ENCODE data around the gene DENND5B.

The DENND5B gene

DNA sequence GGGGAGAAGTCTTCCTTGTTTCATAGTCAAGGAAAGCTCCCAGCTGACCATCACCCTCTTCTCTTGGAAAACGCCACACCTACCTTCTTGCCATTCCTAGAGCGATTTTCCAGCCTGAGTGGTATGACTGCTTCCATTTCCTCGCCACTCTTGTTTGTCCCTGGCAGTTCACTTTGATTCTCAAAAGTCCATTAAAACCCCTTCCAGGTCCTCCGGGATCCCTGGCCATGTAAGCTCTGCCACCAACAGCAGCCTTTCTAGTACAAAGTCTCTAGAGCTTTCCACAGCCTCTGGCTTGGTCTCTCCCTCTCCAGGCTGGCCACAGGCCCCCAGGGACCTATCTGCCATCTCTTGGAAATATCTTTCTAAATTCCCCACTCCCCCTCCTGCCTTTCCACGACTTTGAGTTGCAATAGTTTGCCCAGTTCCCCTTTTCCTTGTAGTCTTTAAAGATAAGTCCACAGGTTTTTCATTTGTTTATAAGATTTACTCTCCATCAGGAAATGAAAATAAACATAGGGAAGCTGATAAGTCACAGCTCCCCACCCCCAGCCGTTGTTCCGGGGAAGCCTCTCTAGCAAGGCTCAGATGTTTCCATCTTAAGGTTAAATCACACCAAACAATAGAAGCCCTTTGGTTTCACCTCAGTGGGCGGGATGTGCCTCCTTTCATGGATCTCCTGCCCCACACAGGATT lies 222.1 kb downstream of the DENND5B start:
- DNase-seq: no peak

DNA sequence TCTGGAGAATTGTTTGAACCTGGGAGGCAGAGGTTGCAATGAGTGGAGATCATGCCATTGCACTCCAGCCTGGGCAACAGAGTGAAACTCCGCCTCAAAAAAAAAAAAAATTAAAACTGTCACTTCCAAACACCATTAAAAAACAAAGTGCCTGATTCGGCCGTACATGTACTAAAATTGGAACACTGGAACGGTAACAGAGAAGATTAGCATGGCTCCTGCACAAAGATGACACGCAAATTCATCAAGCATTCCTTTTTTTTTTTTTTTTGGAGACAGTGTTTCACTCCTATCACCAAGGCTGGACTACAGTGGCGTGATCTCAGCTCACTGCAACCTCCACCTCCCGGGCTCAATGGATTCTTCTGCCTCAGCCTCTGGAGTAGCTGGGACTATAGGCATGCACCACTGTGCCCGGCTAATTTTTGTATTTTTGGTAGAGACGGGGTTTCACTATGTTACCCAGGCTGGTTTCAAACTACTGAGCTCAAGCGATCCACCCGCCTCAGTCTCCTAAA lies 224.8 kb downstream of the DENND5B start:
- DNase-seq: no peak

DNA sequence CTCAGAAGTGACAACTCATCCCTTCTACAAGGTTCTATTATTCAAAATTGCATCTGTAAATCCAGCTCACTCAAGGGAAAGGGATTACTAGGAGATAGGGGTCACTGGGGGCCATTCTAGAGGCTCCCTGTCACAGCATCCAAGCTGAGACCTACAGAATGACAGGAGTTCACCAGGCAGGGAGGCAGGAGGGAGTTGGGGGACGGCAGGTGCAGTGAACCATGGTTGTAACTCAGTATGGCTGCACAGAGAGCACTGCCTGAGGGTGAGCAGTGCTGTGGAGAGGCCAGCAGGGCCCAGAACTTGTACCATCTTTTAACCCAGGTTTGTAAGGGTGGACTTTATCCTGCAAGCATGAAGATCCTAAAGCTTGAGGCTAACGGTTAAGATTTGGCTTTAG lies 227.1 kb downstream of the DENND5B start:
- DNase-seq: no peak

DNA sequence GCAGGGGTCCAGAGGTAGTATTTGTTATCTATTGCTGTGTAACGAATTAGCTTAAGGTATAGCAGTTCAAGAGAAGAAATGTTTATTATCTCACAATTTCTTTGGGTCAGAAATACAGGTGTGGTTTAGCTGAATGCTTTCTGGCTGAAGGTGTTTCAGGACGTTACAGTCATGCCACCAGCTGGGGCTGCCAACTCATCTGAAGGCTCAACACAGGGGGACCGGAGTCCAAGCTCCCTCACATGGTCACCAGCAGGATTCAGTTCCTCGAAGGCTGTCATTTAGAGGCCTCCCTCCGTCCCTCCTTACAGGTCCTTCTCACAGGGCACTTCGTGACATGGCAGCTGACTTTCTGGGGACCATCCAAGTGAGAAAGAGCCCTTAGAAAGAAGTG lies 227.5 kb downstream of the DENND5B start:
- DNase-seq: no peak

DNA sequence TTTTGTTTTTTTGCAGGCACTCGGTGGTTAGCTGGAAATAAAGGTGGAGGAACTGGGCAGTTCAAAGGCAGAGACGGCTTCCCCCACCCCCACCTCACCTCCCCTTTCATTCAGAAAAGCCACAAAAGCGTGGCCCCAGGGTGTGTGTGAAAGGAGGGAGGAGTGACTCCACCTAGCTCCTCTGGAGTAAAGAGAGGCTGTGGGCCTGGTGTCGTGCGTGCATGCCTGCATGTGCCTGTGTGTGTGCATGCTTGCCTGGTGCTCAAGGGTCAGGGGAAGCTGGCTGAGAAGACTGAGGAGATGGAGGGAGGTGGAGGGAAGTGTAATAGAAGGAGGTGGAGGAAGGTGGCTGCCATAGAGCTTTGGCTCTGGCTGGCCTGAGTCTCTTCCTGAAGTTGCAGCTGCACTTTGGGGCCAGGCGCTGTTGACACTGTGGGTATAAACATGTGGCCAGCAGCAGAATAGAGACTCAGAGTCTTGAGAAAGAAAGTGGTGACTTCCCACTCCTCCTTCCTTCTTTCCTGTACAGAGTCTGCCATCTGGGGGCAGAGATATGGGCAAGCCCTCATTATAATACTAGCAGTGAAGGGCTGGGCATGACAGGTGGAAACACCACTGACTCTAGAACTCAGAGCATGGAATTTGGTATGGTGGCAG lies 228.0 kb downstream of the DENND5B start:
- no peak for DNase-seq

DNA sequence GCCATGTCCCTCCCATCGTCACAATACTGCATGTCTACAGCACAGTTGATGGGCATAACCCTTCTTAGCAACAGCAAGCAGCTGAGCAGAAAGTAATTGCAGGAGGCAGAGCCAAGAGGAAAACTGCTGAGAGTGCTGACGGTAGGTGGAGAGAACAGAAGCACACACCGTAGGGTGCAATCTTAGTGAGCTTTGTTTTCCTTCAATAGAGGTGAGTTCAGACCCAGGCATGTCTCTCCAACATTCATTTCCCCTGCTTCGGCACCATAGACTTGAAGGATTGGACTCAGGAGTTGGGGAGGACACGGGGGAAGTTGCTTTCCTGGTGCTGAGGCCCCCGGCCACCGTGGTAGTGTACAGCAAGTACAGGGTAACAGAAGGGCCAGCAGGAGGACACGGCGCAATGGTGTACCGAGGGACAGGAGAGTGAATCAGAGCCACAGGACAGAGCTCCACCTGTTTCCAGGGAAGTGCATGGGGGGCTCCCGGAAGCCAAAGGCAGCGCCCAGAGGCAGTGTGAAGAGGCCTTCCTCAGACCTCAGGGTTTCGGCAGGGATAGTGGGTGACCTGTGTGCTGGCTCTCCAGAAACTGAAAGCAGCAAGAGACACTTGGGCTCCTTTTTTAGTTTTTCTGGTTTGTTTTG lies 228.7 kb downstream of the DENND5B start:
- DNase-seq: no peak

DNA sequence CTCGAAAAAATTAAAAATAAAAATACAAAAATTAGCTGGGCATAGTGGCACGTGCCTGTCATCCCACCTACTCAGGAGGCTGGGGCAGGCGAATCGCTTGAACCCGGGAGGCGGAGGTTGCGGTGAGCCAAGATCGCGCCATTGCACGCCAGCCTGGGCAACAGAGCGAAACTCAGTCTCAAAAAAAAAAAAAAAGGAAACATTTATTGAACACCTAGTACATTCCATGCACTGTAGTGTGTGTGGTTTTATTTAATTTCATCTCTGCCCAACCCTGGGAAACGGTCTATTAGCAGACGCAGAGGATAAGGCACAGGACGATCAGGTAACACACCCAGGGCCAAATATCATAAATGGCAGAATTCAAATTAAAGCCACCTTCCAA lies 229.2 kb downstream of the DENND5B start:
- DNase-seq: no peak

DNA sequence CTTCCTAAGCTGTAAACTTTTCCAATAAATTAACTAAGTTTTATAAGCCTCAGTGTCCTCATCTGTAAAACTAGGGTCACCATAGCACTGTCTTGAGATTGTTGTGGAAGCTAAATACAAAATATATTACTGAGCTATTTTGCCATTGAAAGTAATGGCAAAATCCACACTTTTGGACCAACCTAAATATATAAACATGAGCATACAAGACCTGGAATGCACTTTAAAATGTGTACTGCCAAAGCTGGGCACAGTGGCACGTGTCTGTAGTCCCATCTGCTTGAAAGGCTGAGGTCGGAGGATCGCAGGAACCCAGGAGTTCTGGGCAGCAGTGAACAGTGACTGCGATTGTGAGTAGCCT lies 235.2 kb downstream of the DENND5B start:
- no peak for DNase-seq

DNA sequence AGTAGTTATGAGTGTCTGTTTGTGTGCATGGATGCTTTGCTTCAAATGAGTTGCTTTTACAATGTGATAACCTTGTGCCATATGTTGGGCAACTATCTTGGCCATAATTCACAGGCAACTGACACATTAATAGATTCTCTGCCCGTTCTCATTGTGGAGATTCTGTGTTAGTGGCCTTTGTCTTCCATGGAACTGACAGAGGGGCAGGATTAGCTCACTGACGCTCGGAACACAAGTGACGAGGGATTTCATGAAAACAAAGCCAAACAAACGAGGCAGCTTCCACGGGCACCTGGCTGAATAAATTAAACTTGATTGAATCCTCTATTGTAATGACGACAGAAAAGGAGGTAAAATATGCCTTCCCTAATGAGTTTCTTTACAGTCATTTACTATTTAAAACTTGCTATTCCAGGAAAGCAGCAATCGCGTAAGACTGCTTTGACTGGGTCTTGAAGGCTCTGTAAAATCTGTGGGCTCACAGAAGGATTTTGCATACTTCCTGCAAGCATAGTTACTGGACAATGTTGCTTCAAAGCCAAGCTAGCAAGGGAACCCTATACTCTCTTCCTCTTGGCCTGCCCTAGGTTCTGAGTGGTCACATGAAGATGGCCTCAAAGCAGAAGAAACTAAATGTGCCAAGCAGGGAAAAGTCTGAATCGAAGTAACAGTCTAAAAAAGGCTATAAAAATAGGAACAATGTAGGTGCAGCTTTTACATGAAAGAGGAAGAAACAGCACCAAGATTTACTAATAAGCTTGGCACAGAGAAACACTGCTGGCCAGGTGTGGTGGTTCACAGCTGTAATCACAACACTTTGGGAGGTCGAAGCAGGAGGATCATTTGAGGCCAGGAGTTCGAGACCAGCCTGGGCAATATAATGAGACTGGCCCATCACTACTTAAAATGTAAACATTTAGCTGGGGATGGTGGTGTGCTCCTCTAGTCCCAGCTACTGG lies 236.9 kb downstream of the DENND5B start:
- DNase-seq: peak; percentile 44

DNA sequence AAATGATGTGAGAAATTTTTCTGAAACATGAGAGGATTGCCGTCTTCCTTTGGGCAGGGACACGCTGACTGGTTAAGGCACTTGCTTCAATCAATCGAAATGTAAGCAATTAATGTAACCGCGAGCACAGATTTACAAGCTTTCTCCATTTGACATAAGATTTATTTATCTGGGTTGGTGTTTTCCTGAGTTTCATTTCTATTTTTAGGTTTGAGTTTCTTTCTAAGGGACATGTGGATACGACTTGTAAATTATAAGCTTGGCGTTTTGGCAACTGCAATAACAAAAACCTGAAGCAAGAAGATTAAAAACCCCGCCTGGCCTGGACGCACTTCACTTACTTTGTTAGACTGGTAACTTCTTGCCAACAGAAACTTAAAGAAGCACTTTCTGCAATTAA lies 244.7 kb downstream of the DENND5B start:
- DNase-seq: no peak

DNA sequence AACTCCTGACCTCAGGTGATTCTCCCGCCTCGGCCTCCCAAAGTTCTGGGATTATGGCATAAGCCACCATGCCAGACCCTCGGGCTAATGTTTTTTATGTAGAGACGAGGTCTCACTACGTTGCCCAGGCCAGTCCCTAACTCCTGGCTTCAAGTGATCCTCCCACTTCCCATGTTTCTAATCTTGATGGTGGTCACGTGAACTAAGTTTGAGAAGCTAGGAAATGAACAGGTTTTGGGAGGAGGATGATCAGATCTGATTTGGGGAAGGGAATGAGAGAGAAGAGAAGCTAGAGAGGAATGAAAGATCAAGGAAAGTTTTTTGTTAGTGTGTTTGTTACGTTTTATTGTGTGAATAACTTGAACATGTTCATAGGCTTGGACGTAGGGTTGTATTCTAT lies 247.8 kb downstream of the DENND5B start:
- DNase-seq: no peak

DNA sequence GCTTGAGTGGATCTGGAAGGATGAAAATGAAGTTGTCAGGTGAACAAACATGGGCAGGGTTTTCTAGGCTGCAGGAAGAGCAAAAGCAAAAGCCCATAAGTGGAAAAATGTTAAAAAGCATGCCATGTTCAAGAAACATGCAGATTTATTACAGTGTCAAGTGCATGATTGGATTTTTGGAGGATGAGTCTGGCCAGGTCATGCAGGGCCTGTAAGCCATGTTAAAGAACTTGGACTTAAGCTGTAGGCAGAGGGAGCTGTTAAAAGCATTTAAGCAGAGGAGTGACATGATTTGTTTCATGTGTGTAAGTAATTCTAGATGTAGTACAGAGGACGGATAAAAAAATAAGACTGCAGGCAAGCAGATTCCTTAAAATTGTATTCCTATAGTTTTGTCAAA lies 248.7 kb downstream of the DENND5B start:
- DNase-seq: no peak

DNA sequence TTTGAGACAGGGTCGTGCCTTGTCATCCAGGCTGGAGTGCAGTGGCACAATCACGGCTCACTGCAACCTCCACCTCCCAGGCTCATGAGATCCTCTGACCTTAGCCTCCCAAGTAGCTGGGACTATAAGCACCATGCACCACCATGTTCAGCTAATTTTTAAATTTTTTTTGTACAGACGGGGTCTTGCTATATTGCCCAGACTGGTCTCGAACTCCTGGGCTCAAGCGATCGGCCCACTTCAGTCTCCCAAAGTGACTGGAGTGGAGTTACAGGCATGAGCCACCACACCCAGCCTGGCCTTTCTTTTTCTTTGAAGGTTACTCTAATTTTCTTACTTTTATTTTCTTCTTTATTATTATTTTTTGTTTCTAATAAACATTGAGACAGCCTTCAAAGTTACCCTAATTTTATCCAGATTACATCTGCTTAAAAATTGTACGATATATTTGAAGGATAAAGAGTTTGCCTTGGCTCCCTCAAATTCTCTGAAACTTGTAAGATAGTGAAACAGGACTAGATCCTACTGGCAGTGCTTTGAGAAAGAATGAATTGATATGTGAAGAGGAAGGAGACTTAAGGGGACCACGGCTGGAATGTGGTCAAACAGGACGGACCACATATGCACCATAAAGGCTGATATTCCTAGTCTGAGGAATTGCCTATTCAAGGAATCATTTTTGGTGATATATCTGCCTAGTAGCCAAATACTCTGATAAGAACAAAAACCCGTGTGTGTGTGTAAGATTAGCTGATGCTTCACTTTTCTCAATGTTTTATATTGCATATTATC lies 250.9 kb downstream of the DENND5B start:
- no peak for DNase-seq

DNA sequence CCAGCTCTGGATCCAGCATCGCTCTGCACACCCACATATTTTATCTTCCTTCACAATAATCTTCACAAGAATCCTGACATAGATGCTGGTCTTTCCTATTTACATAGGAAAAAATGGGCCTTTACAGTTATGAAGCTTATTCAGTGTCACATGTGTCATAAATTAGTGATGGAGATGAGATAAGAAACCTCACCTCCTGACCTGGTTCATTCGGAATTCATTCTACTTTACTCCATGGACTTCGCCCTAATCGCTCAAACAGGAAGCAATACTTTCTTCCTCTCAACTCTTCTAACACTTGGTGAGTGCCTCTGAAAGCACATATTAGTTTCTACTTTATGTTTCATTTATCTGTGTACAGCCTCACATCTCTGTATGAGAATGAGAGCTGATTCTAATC lies 253.0 kb downstream of the DENND5B start:
- DNase-seq: no peak

All from NCI-H748 treated with DMSO at 0.1 percent for 48 hours (cell line).